ENCODE results near the gene DNAJC5. TPM values are rescaled to one million over a fixed set of nuclear protein-coding genes. Genes with fewer than 3 reads are reported as not detected.

Gene DNAJC5
- total and polyA plus RNA-seq, 2 of the 8 experiments (the other 6 are each of a cell fraction or from before 2014, with no cell fraction given), result 19.2 to 31.2 TPM

DNA sequence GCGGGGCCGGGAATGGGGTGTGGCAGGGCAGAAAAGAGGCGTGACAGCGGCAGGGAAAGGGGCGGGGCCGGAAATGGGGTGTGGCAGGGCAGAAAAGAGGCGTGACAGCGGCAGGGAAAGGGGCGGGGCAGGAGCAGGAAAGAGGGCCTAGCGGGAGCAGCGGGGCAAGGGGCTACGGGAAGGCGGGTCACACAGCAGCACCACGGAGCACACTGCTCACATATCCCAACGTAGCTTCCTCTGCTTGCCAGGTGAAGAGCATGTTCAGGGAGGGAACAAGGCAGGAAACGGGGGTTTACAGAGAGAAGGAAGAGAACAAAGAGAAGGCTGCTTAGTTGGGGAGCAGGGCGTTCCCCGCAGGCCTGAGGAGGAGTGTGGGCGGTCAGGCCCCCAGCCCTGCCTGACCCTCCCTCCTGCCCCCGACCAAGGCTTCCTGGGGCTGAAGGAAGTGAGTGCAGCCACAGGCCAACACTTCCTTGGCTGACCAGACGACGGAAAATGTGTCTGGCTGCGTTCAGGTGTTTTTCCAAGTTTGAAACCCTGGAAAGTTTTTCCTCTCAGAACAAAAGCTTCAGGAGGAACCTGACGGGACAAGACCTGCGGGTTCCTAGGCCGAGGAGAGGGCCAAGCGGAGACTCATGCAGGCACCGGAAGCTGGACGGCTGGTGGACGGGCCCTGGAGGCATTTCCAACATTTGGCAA, 47.5 kb downstream of the DNAJC5 start:
- no peak overlapping the region for H2AK5ac ChIP-seq (ENCODE audit: low read depth, low read length)
- peaks cover 11 to 30% of the 10 kb centered on the region in 2 experiments for H4K20me1 ChIP-seq (replicated peaks in 1 of 2; ENCODE audit: control insufficient read depth in 1 of 2, insufficient read depth in 2 of 2, low read length in 2 of 2)
- no peak overlapping the region for H2BK120ac ChIP-seq (replicated peaks; ENCODE audit: low read depth, low read length)
- H3K4me2 ChIP-seq (ENCODE audit: insufficient read depth in 1 of 2, low read depth in 2 of 2, low read length in 2 of 2), result peak overlapping the region; percentile 55 to 73
- H3K27me3 ChIP-seq (replicated peaks in 1 of 4; ENCODE audit: control insufficient read depth in 3 of 4, extremely low read depth in 1 of 4, insufficient read depth in 3 of 4, low read length in 3 of 4), result no peaks in the 10 kb centered on the region
- no peak overlapping the region for H3K27ac ChIP-seq (ENCODE audit: low read depth, low read length)
- peak overlapping the region in 2 of 4 experiments; percentile 0 to 42; a peak in 5 of 8 replicates for H3K4me3 ChIP-seq (ENCODE audit: extremely low read depth in 1 of 4, insufficient read depth in 2 of 4, low read depth in 3 of 4, low read length in 4 of 4)
- H3K23ac ChIP-seq (ENCODE audit: insufficient read length), result no peak overlapping the region
- H3K36me3 ChIP-seq (ENCODE audit: control insufficient read depth in 2 of 4, insufficient read depth in 4 of 4, low read length in 3 of 4), result peaks cover 3 to 21% (median 14%) of the 10 kb centered on the region in 4 experiments; a peak in 5 of 8 replicates
- H2BK5ac ChIP-seq (ENCODE audit: low read depth, low read length), result peak overlapping the region; percentile 66; the same call in 1 of the 2 replicates
- H4K5ac ChIP-seq (ENCODE audit: insufficient read length, low read depth, low read length), result no peak overlapping the region
- WGBS, 2 experiments (ENCODE audit: extremely low coverage in 1 of 2, insufficient coverage in 1 of 2, insufficient read length in 1 of 2, insufficient replicate concordance in 2 of 2, low coverage in 1 of 2, low lambda C conversion rate in 2 of 2, missing lambda C conversion rate in 1 of 2), result 73% methylated on average over 14 of the region's 30 CpGs; no CpG with 5 or more reads in 1 of the 2 experiments
- H3K9ac ChIP-seq (replicated peaks in 1 of 4; ENCODE audit: extremely low read depth in 1 of 4, low read depth in 3 of 4, low read length in 3 of 4), result no peak overlapping the region; a peak in 3 of 7 replicates
- DNase-seq (ENCODE audit: low read depth in 1 of 2, low spot score in 2 of 2) (peak; percentile 78 to 88), FAIRE-seq (no peak)
- H2BK12ac ChIP-seq (ENCODE audit: low read depth, low read length), result 0 out of 2 replicates have a peak overlapping the region, but pooled peaks have one; percentile 84
- peaks cover 12% of the 10 kb centered on the region for H3K23me2 ChIP-seq (ENCODE audit: low read depth, low read length)
- no peak overlapping the region for H2AFZ ChIP-seq (ENCODE audit: low read length)
- H4K8ac ChIP-seq (ENCODE audit: extremely low read depth, insufficient read depth, low read length), result peak overlapping the region; percentile 62; the same call in 1 of the 2 replicates
- H3K14ac ChIP-seq (ENCODE audit: insufficient read length), result no peak overlapping the region
- H3K4me1 ChIP-seq (replicated peaks in 1 of 4; ENCODE audit: control insufficient read depth in 3 of 4, insufficient read depth in 4 of 4, low read length in 3 of 4), result peaks cover 0 to 28% (median 13%) of the 10 kb centered on the region in 4 experiments; a peak in 6 of 7 replicates
- H2BK20ac ChIP-seq (ENCODE audit: low read length), result no peak overlapping the region
- H2BK15ac ChIP-seq (ENCODE audit: low read length), result no peak overlapping the region
- H3K79me1 ChIP-seq (ENCODE audit: low read depth, low read length), result peaks cover 5% of the 10 kb centered on the region
- ChIA-PET CTCF (ENCODE audit: partially characterized antibody) (interaction anchor here (0.5 to 5.4 kb wide), 9 partner anchors 9 to 1082 kb away, joined by 3 to 28 read pairs (median 4); partner anchors contain the start of gene SAMD10), POLR2A (ENCODE audit: partially characterized antibody) (interaction anchor here (0.6 to 7.8 kb wide), 7 partner anchors 10 to 202 kb away, joined by 3 to 68 read pairs (median 5); partner anchors contain the start of genes PRPF6 and UCKL1)
- no peak overlapping the region for H4K91ac ChIP-seq (replicated peaks; ENCODE audit: insufficient read length, low read length)
- no peak overlapping the region for H3K56ac ChIP-seq (replicated peaks; ENCODE audit: insufficient read length, low read depth, low read length)
- H3K4ac ChIP-seq (replicated peaks; ENCODE audit: insufficient read length, low read depth, low read length), result no peak overlapping the region
- peak overlapping the region; percentile 5; the same call in 1 of the 2 replicates for H3K18ac ChIP-seq (ENCODE audit: extremely low read depth, low read length)
- peaks cover 0 to 14% of the 10 kb centered on the region in 2 experiments; a peak in 1 of 4 replicates for H3K79me2 ChIP-seq (ENCODE audit: control insufficient read depth in 1 of 2, insufficient read depth in 2 of 2, low read length in 2 of 2)
- no peaks in the 10 kb centered on the region for H3K9me3 ChIP-seq (ENCODE audit: insufficient read depth in 2 of 2, low read depth in 1 of 2, low read length in 1 of 2)
- TF ChIP-seq TBP (IDR thresholded peaks at IDR 0.05; ENCODE audit: low read depth, low read length) (0 out of 2 replicates have a peak, but pooled peaks have one; percentile 21), KDM5A (IDR thresholded peaks at IDR 0.05; ENCODE audit: low read length) (no peak), RAD21 (IDR thresholded peaks at IDR 0.05 in 1 of 2, conservative IDR thresholded peaks at IDR 0.05 in 1 of 2; ENCODE audit: low read depth in 2 of 2, low read length in 2 of 2) (no peak), SP4 (IDR thresholded peaks at IDR 0.05; ENCODE audit: low read length) (peak; percentile 90; the same call in 1 of the 2 replicates), MAFK (IDR thresholded peaks at IDR 0.05; ENCODE audit: low read depth, low read length) (no peak), KDM1A (IDR thresholded peaks at IDR 0.05; ENCODE audit: borderline replicate concordance, low read length) (no peak), POLR2AphosphoS5 (IDR thresholded peaks at IDR 0.05; ENCODE audit: low read depth, low read length) (peak; percentile 40; the same call in 1 of the 2 replicates), TAF1 (IDR thresholded peaks at IDR 0.05; ENCODE audit: low read depth, low read length) (peak; percentile 36; the same call in 1 of the 2 replicates)
- TF ChIP-seq, protein P1, sequence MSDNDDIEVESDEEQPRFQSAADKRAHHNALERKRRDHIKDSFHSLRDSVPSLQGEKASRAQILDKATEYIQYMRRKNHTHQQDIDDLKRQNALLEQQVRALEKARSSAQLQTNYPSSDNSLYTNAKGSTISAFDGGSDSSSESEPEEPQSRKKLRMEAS (IDR thresholded peaks at IDR 0.05), result 0 out of 2 replicates have a peak, but pooled peaks have one; percentile 5

Measured in H1 (cell line).